HG02840 (cell line): ENCODE results near the gene CUX1.
"Not testable (repeated sequence)": the region's sequence is repeated elsewhere in the genome, so short reads cannot be mapped to it uniquely, and the experiment has no call there.

Source experiments
- ATAC-seq: cut with Tn5 transposase; IDR thresholded peaks from one replicate; pipeline ENCODE4 v1.9.1; 2021; ENCODE audit warnings: mild to moderate bottlenecking, moderate library complexity, moderate number of reproducible peaks; ENCODE audit not compliant: unreplicated experiment, low FRiP score

CUX1 gene

DNA sequence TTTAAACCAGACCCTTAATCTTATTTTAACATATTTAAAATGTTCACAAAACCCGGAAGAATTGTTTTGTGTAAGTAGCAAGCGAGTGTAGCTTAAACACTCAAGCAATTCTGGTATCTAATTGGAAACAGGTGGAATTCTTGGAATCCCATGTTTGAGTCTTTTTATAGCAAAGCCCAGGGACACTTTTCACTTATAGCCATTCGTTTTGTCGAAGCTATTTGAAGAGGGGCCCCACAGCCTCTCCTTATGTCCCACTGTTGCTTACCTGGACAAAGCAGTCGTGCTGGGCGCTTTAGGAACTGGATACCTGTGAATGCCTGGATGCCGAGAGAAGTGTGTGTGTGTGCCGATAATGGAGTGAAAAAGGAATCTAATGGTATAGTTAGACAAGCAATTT, 3.3 kb downstream of the CUX1 start:
- no peak for ATAC-seq

DNA sequence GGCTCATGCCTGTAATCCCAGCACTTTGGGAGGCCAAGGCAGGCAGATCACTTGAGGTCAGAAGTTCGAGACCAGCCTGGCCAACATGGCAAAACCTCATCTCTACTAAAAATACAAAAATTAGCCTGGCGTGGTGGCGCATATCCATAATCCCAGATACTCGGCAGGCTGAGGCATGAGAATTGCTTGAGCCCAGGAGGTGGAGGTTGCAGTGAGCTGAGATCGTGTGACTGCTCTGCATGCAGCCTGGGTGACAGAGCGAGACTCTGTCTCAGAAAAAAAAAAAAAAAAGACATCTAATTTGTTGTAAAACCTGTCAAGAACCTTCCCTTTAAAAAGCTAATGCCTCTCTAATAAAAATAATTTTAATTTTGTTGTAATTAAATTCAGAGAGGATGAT, 5.2 kb downstream of the CUX1 start:
- ATAC-seq = not testable (repeated sequence)

DNA sequence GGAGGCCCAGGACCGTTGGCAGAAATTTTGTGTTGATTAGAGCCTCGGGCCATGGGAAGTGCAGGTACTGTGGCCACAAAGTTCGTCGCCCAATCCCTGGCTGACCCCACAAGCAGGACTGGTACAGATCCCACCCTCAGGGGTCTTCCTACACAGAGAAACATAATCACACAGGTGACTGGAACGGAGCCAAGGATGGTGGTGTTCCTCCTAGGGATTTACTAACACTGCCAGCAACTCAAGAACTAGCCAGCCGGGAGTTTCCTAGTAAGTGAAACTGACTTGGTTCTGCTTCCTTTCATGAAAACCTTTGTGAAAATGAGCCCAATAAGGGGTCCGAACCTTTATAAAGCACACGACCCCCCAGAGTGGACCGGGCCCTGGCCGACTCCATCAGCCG, 5.7 kb downstream of the CUX1 start:
- no peak for ATAC-seq

DNA sequence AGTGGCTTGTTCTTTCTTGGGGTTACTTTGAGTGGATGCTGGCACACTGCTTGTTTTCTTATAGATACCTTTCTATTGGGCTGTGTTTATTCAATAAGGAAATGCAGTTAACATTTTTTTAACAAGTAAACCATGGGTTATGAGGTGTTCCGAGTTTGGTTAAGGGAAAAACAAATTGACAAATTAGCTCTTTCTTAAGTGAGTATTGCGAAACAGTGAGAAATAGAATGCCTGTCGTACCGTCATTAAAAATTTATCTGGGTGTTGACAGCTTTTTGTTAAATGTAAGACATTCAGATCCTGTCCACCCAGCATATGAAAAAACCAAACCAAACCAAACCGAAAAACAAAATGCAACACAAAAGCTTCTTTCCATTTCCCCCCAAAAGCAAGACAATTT, 6.2 kb downstream of the CUX1 start:
- no peak for ATAC-seq

DNA sequence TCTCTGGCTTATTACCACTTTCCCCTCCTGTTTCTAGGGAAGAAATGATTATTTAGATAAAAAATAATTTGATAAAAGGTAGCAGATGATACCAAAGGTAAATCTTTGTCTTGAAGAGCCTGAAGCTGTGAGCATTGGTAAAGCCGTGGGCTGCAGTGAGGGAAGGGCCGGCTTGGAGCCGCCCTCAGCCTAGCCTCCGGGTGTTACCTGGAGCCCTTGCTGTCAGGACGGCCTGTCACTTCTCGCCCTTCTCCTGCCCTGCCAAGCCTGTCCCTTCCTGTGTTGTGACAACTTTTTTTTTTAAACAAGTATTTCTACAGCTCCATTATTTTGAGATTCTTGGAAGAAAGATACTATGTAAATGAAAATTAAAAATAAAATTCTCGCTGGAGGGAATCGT, 7.0 kb downstream of the CUX1 start:
- ATAC-seq = no peak

DNA sequence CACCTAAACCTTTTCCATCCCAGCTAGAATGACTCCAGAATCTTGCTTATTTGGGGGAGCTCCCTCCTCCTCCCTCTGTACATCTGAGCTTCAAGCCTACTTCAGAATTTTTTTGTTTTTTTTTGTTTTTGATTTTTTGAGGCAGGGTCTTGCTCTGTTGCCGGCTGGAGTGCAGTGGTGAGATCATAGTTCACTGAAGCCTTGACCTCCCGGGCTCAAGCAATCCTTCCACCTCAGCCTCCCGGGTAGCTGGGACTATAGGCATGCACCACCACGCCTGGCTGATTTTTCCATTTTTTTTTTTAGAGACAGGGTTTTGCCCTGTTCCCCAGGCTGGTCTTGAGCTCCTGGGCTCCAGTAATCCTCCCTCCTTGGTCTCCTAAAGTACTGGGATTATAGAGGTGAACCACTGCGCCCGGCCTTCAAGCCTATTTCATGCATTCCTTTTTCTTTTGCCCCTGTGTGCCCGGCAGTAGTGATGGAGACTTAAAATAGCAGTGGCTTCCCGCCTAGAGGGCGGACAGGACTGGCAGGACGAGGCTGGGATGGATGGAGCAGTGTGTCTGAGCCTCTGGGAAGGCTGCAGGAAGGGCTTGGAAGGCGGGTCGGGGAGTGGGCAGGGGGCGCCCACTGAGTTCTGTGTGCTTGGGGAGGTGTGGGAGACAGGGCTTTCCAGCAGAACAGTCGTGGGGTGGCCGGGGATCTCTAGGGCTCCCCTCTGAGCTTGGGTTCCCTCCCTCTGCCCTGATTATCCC, 8.8 kb downstream of the CUX1 start:
- no peak for ATAC-seq

DNA sequence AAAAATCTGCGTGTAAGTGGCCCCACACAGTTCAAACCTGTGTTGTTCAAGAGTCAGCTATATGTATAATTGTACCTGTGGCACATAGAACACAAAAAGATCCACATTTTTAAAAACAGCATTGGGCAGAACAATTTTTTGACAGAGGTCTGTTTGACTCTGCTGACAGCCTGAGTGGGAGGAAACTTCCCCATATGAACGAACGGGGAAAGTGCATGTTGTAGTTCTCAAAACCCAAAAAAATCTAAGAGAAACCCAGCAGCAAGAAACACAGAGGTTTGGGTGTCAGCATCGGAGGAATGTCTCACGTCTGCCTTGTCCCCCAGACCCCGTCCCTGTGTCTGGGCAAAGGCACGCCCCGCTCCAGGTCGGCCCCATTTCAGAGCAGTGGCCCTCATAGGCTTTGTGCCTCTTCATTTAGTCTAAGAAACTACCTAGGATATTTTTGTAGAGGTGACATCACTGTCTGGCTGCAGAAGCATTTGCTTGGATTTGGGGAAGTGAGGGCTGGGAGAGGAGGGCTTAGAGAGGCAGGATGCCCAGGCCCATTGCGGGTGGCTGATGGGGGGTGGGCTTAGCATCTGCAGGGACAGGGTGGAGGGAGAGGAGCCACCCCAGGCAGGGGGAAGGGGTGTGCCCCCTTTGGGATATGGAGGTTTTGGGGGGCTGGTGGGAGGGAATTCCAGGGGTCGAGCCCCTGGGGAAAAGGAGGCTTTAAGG, 11.0 kb downstream of the CUX1 start:
- ATAC-seq = no peak

DNA sequence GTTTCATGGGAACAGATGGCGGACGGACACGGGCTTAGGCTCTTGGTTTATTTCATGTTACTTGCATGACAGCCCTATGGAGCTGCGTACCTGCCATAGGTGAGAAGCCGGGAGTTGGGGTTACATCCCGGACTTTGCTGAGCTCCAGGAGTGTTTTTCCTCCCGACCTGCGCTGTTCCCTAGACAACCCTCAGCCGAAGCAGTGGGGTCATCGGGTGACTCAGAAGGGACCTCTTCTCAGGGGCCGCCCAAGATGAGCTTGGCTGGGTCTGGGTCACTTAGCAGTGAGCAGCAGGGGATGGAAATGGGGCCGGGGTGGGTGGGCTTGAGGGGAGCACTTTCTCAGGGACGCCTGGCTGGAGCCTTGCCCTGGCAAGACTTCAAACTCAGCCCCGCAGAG, 11.9 kb downstream of the CUX1 start:
- ATAC-seq = no peak

DNA sequence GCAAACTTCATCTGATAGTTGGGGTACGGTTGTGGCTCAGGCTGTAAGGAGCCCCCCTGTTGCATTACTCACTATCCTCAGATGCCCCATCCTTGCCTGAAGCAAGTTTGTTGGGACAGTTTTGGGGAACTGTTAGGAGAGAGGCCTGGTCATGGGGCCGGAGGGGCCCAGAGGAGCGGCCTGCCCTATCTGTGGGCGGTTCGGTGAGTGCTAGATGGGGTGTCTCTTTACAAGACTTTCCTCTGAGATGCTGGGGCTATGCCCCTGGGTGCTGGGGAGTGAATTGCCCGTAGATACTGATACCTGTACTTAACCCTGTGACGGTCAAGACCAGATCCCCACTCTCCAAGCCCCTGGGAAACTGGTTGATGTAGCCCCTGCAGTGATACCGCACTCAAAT, 12.4 kb downstream of the CUX1 start:
- ATAC-seq = no peak

DNA sequence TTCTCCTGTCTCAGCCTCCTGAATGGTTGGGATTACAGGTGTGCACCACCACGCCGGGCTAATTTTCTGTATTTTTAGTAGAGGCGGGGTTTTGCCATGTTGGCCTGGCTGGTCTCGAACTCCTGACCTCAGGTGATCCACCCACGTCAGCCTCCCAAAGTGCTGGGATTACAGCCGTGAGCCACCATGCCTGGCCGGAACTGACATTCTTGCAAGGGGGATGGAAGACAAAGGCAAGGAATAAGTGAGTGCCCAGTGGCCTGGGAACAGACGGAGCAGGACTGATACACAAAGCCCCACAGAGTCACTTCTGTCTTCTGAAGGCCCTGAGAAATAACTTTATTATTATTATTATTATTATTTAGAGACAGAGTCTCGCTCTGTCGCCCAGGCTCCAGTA, 14.0 kb downstream of the CUX1 start:
- not testable (repeated sequence) for ATAC-seq

DNA sequence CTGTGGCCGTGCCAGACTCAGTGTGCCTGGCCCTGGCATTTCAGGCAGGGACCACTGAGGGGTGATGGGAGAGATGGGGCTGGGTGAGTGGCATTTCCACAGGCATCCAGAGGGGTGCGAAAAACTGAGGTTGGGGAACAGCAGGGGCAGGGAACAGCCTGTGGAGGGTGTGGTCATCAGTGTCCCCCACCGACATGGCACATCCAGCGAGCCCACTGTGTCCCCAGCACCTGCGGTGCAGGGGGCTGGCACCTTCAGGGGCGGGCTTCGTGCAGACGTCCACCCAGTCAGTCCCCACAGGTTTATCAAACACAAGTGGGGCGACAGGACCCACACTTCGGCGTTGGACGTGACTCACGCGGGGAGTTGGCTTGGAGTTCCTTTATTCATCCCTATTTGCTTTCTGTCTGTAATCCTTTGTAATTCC, 14.8 kb downstream of the CUX1 start:
- no peak for ATAC-seq

DNA sequence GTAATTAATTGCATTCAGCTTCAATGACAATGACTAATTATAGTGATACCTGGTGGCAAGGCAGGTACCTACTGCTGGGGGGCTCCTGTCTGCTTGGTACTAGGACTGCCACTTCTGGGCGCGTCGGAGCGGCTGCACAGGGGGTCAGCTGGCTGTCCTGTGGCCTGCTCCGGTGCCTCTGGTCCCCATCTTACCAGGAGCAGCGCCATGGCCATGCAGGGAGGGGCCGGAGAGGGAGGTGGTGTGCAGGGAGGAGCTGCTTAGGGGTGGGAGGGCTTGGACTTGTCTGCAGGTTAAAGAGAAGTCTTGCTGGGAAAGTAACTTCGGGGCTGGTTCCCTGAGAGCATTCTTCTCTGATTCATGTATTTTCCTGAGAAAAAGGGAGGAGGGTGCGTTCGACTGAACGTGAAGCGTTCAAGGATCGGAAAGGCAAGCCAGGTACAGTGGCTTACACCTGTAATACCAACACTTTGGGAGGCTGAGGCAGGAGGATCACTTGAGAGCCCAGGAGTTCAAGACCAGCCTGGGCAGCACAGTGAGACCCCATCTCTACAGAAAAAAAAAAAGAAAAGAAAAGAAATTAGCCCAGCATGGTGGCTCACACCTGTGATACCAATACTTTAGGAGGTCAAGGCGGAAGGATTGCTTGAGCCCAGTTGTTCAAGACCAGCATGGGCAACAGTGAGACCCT, 15.4 kb downstream of the CUX1 start:
- no peak for ATAC-seq

DNA sequence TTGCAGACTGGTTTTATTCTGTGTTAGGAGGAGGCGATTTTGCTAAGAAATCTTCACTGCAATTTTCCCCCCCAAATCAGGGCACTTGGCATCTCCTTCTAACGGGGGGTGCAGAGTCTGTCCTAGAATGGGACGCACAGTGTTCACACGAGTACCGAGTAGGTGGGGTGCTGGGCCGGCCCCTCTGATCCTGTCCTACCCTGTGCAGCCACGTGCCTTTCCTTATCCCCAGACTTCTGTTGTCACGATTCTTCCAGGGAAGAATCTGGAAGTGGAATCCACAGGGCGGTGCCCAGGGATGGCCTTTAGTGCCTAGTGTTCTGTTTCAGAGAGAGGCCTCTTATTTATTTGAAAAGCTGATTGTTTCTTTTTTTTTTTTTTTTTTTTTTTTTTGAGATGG, 16.4 kb downstream of the CUX1 start:
- ATAC-seq = no peak

DNA sequence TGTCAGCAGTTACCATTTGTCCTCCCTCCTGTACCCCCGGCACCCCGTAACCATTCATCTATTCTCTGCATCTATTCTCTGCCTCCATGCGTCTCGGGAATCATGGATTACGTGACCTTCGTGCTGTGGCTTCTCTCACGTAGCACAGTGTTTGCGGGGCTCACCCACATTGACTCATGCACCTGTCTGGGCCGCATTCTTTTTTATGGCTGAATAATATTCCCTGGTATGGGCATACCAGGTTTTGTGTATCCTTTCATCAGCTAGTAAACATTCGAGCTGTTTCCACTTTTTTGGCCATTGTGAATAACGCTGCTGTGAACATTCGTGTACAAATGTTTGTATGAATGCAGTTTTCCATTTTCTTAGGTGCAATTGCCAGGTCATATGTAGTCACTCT, 17.7 kb downstream of the CUX1 start:
- no peak for ATAC-seq

DNA sequence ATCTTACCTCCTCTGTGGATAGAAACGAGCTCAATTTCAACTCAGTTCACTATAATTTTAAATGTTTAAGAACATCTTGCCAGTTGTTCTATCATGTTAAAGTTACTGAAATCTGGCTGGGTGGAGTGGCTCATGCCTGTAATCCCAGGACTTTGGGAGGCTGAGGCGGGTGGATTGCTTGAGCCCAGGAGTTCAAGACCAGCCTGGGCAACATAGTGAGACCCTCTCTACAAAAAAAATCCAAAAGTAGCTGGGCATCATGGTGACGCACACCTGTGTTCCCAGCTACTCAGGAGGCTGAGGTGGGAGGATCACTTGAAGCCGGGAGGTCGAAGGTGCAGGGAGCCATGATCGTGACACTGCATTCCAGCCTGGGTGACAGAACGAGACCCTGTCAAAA, 20.0 kb downstream of the CUX1 start:
- not testable (repeated sequence) for ATAC-seq

DNA sequence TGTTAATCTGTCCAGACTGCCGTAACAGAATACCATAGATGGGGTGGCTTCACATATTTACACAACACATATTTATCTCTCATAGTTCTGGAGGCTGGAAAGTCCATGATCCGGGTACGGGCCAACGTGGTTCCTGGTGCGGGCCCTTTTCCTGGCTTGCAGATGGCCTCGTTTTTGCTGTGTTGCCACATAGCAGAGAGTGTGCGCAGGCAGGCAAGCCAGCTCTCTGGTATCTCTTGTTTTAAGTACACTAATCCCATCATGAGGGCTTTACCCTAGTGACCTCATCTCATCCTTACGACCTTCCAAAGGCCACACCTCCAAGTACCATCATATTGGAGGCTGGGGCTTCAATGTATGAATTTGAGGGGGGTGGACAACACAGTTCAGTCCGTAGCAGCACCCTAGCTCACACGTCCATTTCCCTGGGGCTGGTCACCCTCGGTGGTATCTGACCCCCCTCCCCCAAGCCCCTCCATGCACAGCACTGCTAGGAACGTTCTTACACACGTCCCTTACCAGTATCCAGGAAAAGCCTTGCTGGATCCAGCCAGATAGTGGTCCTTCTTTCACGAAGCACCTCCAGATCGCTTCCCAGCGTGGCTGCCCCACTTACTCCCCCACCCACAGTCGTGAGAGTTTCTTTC, 21.5 kb downstream of the CUX1 start:
- no peak for ATAC-seq

DNA sequence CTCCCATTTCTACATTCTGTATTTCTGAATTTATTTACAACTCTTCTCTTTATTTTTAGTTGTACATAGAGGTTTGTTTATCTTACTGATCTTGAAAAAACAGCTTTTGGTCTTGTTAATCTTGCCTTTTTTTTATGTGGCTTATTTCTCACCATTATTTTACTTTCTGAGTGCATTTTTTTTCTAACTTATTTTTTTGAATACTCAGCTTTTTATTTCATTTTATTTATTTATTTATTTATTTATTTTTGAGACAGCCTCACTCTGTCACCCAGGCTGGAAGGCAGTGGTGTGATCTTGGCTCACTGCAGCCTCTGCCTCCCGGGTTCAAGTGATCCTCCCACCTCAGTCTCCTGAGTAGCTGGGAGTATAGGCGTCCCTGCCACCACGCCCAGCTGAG, 23.9 kb downstream of the CUX1 start:
- ATAC-seq = no peak

DNA sequence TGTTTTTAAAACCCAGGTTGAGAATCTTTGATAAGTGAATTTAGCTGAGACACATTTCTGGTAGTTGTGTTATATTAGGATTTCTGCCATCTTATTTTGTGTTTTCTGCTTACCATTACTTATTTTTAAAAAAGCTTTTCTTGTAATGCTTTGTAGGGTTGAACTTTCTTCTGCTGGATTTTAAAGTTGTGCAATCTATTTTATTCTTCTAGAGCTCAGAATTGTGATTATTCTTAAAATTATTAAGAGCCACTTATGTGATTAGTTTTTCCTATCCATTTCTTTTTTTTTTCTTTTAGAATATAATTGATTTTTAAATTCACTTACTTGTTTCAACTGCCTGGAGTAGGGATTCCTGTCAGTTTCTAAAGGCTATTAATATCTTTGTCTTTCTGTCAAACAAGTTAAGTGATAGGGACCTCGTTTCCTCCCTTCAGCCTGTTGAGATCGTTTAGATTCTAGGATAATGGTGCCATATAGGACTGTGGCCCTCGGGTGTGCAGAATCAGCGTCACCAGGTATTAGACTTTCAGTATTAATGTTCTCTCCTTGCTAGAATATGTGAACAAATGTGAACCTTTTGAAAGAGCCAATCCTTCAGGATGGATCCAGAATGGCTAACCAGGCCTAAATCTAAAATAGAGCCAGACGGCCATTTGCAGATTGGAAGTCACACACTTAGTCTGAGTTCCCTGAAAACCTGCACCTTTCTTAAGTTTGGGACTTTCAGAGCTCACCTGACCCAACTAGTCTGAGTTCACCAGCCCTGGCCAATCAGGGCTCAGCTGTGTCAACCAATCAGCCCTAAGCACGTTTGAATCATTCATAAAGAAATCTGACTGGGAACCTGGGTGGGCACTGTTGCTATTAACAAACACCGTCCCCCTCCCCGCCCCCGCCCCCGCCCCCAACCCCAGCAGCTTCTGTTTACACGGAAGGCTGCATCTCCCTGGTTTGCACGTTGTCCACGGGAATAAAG, 26.2 kb downstream of the CUX1 start:
- no peak for ATAC-seq

DNA sequence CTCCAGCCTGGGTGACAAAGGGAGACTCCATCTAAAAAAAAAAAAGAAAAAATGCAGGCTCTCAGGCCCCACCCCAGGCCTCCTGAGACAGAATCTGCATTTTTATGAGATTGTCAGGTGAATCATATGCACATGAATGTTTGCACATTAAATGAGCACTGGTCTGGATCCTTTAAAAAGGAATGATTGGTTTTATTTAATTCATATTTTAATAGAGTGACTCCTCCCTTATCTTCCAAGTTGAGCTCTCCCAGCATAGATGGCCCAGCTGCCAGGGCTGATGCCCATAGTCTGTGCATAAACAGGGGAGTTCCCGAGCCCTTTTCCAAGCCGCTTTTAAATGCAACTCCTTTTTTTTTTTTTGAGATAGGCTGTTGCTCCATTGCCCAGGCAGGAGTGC, 28.5 kb downstream of the CUX1 start:
- ATAC-seq = no peak
